Measurements from ENCODE around the gene ANXA1. TPM values are rescaled to one million over a fixed set of nuclear protein-coding genes. Genes with fewer than 3 reads are reported as not detected.

Gene ANXA1
- total RNA-seq, 1 donor from 2014 or later, result 309 TPM

- DNase-seq (ENCODE audit: low read depth), result no peak
- TF ChIP-seq CTCF (conservative IDR thresholded peaks at IDR 0.05; ENCODE audit: low read depth, low read length), result no peak
- H3K4me3 ChIP-seq (ENCODE audit: low read depth, low read length), result no peak overlapping the region
Measured at GRCh38 chr9:73213300-73213699, 61.6 kb downstream of the ANXA1 start.

DNA sequence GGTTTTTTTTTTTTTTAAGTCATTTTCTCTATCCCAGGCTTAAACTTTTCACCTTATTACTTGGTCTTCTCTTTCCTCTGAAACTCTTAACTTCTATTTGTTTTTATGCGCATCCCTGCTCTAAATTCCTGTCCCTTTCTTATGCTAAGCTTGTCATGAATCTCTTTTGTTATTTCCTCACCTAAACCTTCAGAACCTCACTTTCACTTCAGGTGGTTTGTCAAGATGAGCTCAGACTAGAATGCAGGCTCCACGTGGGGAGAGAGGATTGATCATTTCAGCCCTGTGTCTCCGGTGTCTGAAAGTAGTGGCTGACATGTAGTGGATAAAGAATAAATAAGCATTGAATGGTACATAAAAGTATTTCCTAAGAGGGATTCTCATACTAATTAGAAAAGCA is 63.6 kb downstream of the ANXA1 start:
- TF ChIP-seq CTCF (conservative IDR thresholded peaks at IDR 0.05; ENCODE audit: low read depth, low read length), result no peak
- no peak for DNase-seq (ENCODE audit: low read depth)
- no peak overlapping the region for H3K4me3 ChIP-seq (ENCODE audit: low read depth, low read length)

GRCh38 chr9:73216100-73216499 is 64.4 kb downstream of the ANXA1 start:
- no peak for TF ChIP-seq CTCF (conservative IDR thresholded peaks at IDR 0.05; ENCODE audit: low read depth, low read length)
- no peak overlapping the region for H3K4me3 ChIP-seq (ENCODE audit: low read depth, low read length)
- no peak for DNase-seq (ENCODE audit: low read depth)

Other genes starting within 250 kb of the ANXA1 start
- 0.87 and 1.6 TPM in 2 replicates for gene ALDH1A1, start 198.8 kb upstream of the ANXA1 start, total RNA-seq